ENCODE measurements around the gene GRIN1. TPM values are rescaled to one million over a fixed set of nuclear protein-coding genes. Genes with fewer than 3 reads are reported as not detected.

Gene GRIN1
- total and polyA plus RNA-seq, 10 of the 15 experiments (the other 5 are each of a cell fraction or from before 2014, with no cell fraction given): 0.05 to 0.10 (median 0.06) TPM; not detected in 6

DNA sequence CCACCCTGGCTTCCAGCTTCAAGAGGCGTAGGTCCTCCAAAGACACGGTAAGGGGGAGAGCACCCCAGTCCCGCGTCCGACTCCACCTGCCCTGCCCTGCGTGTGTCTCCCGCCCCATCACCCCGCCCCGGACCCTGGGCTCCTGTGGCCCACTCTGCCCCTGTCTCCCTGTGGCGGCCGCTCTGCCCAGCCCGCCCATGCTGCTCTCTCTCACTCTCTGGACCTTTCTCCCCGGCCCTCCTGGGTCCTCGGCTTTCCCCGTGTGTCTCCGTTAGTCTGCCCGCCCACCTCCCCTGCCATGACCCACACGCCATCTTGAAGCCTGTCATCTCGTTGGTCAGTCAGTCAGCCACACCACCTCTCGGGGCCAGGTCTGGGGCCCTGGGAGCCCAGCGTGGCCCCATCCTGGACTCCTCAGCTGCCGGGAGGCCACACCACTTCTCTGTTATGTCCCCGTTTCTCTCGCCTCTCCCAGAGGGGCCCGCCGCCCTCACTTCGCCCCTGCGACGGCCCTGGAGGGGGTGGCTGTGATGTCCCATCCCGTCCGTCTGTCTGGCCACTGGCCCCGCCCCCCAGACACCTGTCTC is 26.4 kb downstream of the GRIN1 start (continued):
- TF ChIP-seq SUPT20H (IDR thresholded peaks at IDR 0.05; ENCODE audit: borderline replicate concordance, control insufficient read depth, low read depth, low read length): no peak
- no peak for TF ChIP-seq RUNX3 (IDR thresholded peaks at IDR 0.05; ENCODE audit: low read length)
- TF ChIP-seq ZNF622 (IDR thresholded peaks at IDR 0.05): no peak
- TF ChIP-seq FOS (IDR thresholded peaks at IDR 0.05; ENCODE audit: borderline replicate concordance, extremely low read depth, insufficient read length): no peak
- TF ChIP-seq ETV6 (conservative IDR thresholded peaks at IDR 0.05 in 1 of 2, IDR thresholded peaks at IDR 0.05 in 1 of 2; ENCODE audit: borderline replicate concordance in 1 of 2, low read depth in 1 of 2): no peak
- TF ChIP-seq, protein P1, sequence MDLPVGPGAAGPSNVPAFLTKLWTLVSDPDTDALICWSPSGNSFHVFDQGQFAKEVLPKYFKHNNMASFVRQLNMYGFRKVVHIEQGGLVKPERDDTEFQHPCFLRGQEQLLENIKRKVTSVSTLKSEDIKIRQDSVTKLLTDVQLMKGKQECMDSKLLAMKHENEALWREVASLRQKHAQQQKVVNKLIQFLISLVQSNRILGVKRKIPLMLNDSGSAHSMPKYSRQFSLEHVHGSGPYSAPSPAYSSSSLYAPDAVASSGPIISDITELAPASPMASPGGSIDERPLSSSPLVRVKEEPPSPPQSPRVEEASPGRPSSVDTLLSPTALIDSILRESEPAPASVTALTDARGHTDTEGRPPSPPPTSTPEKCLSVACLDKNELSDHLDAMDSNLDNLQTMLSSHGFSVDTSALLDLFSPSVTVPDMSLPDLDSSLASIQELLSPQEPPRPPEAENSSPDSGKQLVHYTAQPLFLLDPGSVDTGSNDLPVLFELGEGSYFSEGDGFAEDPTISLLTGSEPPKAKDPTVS (IDR thresholded peaks at IDR 0.05; ENCODE audit: low read depth, low read length): no peak
- TF ChIP-seq ZNF24 (IDR thresholded peaks at IDR 0.05): no peak
- TF ChIP-seq MYB (IDR thresholded peaks at IDR 0.05; ENCODE audit: borderline replicate concordance, low read depth, low read length): no peak
- no peak for TF ChIP-seq BACH1 (IDR thresholded peaks at IDR 0.05; ENCODE audit: borderline replicate concordance)

GRCh38 chr9:137166380-137167229 is 27.7 kb downstream of the GRIN1 start:
- TF ChIP-seq GATAD2B (conservative IDR thresholded peaks at IDR 0.05; ENCODE audit: low read depth) (no peak), TARDBP (IDR thresholded peaks at IDR 0.05; ENCODE audit: borderline replicate concordance) (no peak)
- no peak overlapping the region for H3K4me3 ChIP-seq
- H3K9ac ChIP-seq (ENCODE audit: control insufficient read depth, insufficient read depth, low read length): no peak overlapping the region
- intact Hi-C loops (cut with micrococcal nuclease; ENCODE audit: unreplicated experiment) (no loop called here), in situ Hi-C loops (cut with MboI) (no loop called here)
- no peaks in the 10 kb centered on the region for H4K20me1 ChIP-seq (ENCODE audit: control insufficient read depth, insufficient read depth)
- POLR2A ChIA-PET: interaction anchor here (0.6 to 2.8 kb wide), 4 partner anchors 14 to 43 kb away, joined by 4 to 15 read pairs (median 6); no protein-coding TSS in a partner anchor
- RAD21 ChIA-PET (ENCODE audit: unreplicated experiment): interaction anchor here (0.6 to 4.3 kb wide), 4 partner anchors 8 to 22 kb away, joined by 3 to 25 read pairs (median 4); partner anchors contain the start of gene SSNA1
- no peak overlapping the region for H3K4me2 ChIP-seq (ENCODE audit: control insufficient read depth, insufficient read depth)
- H3K79me2 ChIP-seq (ENCODE audit: control insufficient read depth, insufficient read depth, low read length): no peaks in the 10 kb centered on the region
- H3K27ac ChIP-seq (ENCODE audit: control insufficient read depth, insufficient read depth): no peak overlapping the region
- SMC1A ChIA-PET (ENCODE audit: uncharacterized antibody, unreplicated experiment): no interaction called here
- no peaks in the 10 kb centered on the region for H3K36me3 ChIP-seq (ENCODE audit: control insufficient read depth in 2 of 2, insufficient read depth in 2 of 2, low read length in 1 of 2)
- DNase-seq (ENCODE audit: low read depth, low spot score) (no peak), FAIRE-seq (no peak), ATAC-seq (no peak)
- no TSS peak for BruUV-seq (replicated peaks)
- CTCF ChIA-PET: no interaction called here
- H3K4me1 ChIP-seq (ENCODE audit: control insufficient read depth, insufficient read depth, low read length): peaks cover 8% of the 10 kb centered on the region; the same call in 1 of the 2 replicates
- H3K27me3 ChIP-seq (replicated peaks in 1 of 2; ENCODE audit: control insufficient read depth in 2 of 2, insufficient read depth in 2 of 2, low read length in 1 of 2): peaks cover 0 to 8% of the 10 kb centered on the region in 2 experiments; a peak in 3 of 4 replicates
- WGBS (ENCODE audit: insufficient coverage, insufficient replicate concordance, low lambda C conversion rate, missing lambda C conversion rate): 31% methylated on average over 21 of the region's 22 CpGs
- H2AFZ ChIP-seq (ENCODE audit: control insufficient read depth, low read depth, low read length): no peak overlapping the region
- no peaks in the 10 kb centered on the region; the same call in 2 of the 3 replicates for H3K9me3 ChIP-seq (replicated peaks; ENCODE audit: control insufficient read depth, insufficient read depth, low read length)
